Stimulated activated CD4-positive, alpha-beta T cell treated with anti-CD3 and anti-CD28 coated beads, Interleukin-15, amount 100 ng/mL, for 1 hour (primary cell): ENCODE data around the gene AMOTL2.

Experiments
- DNase-seq, 2 donors: peaks; one replicate each; pipeline ENCODE4 v3.0.0-alpha.2; 2020; ENCODE audit warnings: low read depth in 1 of 2, low spot score in 1 of 2

AMOTL2 gene

DNA sequence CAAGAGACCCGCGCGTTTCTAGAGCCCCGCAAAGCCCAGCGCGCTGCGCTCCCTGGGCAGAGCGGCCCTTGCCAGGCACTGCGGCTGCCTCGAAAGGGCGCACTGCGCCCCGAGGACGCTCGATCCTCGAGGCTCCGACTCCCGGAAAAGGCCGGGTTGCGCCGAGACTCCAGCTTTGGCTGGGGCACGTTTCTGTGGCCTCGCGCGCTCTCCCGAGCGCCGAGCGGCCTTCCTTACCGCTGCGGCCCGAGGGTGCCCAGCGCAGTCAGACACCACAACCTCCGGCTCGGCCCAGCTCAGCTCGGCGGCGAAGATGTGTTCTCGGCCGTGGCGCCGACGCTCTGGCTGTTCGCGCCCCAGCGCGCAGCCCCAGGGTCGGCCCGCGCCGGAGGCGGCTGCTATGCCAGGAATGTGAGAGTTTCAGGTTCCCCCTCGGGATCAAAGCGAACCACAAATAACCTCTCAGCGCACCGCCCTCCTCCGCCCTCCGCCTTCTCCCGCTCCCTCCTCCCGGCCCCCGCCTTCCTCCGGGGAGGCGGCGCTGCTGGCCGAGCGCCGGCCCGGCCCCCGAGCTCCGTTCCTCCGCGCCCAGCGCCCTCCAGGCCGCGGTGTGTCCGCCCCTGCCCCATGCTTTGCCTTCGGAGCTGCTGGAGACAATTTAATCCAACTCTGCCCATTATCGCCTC, at the start of gene AMOTL2:
TSS of gene AMOTL2 (minus strand) at position 343 of the 686 bp plus-strand sequence. CDS start 3,014 bp downstream, outside the sequence.
- no peak for DNase-seq

DNA sequence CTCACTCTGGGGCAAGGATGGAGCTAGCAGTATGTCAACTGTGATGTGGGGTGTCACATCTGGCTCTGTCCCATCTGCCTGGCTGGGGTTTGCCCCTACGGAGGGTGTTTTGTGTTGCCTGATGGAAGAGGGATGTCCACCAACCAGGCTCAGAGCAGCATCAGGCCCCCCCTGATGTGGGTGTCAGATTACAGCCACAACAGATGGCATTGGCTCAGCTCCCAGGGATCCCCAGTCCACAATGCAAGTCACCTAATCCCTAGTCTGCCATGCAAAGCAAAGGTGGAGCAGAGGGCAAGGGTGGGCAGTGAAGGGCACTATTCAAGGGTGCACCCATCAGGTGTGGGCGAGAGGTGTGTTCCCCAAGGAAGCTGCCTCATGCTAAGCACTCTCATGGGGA, 48.9 kb upstream of the AMOTL2 start:
- no peak for DNase-seq

- no peak for DNase-seq
Observed at GRCh38 chr3:134419960-134420321, 45.7 kb upstream of the AMOTL2 start.

- no peak for DNase-seq
Observed at GRCh38 chr3:134419214-134419959, 45.1 kb upstream of the AMOTL2 start.

GRCh38 chr3:134409041-134409440, 34.8 kb upstream of the AMOTL2 start:
- DNase-seq: no peak

GRCh38 chr3:134407239-134407625, 33.0 kb upstream of the AMOTL2 start:
- no peak for DNase-seq

DNA sequence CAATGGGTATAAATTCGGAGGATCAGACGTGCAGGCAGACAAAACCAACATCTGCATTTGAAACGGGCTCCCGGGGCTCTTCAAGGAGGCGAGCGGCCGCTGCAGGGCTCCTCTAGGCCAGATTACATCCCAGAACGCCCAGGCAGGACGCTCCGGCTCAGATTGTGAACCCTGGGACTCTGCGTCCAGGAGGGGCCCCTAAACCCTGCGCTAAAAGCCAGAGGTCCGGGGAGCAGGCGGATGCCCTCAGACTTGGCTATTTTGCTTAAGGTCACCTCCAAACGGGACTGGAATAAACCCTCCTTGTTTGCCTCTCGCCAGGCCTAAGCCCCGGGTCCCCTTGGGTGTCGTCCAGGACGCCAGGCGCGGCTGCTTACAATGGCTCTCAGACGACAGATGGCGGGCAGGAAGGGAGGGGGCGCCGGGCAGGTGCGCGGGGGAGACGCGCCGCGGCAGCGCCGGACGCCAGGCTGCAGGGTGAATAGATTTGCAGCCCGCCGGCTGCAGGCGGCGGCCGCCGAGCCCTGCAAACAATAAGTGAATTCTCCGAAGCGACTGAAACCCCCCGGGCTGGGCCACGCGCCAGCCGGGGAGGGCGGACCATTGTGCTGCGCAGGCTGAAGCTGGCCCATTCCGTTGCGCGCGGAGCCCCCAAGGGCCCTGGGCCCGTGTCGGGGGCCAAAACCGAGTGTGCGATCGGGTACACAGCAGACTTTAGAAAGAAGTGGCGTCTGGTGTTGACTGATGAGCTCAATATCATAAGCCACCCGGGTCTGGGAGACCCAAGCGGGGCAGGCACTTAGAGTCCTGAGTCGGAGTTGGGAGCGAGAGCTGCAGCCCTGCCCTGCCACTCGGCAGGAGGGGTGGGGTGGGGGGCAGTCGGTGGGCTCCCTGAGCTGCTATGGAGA, 32.3 kb upstream of the AMOTL2 start:
- DNase-seq: no peak

GRCh38 chr3:134404366-134404885, 30.2 kb upstream of the AMOTL2 start:
- no peak for DNase-seq

DNA sequence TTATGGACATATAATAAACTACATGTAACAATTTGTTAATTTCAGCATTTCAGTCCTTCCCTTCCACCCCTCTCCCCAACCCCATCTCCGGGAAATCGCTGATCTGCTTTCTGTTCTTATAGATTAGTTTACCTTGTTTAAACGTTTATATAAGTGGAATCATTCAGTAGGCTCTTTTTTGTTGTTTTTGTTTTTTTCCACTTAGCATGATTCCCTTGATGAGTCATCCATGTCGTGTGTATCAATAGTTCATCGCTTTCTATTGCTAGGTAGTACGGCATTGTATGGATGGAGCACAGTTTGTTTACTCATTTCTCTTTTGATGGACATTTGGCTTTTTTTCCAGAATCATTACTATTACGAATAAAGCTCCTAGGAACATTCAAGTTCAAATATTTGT, 23.5 kb upstream of the AMOTL2 start:
- DNase-seq: no peak

DNA sequence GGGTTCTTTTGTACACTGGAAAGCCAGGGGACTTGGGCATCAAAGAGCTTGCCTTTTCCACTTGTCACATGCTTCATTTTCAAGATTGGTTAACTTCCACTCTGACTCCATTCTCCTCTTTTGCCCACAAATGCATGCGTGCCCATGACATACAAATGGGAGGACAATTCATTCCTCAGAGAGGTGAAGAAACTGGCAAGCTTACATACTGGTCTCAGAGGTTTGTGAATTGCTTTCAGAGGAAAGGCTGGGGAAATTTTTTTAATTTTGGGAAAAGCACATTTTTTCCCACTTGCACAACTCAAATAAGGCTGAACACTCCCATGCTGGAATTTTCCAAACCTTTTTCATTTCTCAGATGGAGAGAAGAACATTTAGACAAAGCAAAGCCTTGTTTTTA, 20.9 kb upstream of the AMOTL2 start:
- no peak for DNase-seq

DNA sequence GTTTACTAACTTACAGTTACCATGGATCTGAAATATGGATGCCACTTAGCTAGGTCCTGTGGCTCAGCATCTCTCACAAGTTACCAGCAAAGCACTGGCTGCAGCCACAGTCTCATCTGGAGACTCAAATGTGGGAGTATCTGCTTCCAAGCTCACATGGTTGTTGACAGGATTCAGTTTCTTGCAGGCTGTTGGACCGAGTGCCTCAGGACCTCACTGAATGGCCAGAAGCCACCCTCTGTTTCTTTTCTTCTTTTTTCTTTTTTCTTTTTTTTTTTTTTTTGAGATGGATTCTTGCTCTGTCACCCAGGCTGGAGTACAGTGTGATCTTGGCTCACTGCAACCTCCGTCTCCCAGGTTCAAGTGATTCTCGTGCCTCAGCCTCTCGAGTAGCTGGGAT, 20.1 kb upstream of the AMOTL2 start:
- DNase-seq: no peak

DNA sequence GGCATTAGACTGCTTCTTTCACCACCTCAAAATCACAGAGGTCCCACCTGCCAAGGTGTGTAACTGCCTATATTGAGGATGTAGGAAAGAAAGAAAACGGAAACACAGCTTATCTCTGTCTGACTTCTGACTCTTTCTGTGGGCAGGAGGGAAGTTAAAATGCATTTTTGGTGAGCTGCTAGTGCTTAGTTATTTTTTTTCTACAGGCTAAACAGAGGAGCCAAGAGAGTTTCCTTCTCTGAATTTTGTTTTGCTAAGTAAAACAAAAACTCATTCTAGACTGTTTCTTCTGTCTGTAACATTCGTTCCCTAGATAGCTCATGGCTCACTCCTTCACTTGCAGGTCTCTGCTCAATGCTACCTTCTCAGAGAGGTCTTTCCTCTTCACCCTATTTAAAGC, 18.8 kb upstream of the AMOTL2 start:
- DNase-seq: no peak

GRCh38 chr3:134392336-134392983, 18.2 kb upstream of the AMOTL2 start:
- DNase-seq: no peak

- DNase-seq: no peak
Observed at GRCh38 chr3:134389865-134390264, 15.6 kb upstream of the AMOTL2 start.

DNA sequence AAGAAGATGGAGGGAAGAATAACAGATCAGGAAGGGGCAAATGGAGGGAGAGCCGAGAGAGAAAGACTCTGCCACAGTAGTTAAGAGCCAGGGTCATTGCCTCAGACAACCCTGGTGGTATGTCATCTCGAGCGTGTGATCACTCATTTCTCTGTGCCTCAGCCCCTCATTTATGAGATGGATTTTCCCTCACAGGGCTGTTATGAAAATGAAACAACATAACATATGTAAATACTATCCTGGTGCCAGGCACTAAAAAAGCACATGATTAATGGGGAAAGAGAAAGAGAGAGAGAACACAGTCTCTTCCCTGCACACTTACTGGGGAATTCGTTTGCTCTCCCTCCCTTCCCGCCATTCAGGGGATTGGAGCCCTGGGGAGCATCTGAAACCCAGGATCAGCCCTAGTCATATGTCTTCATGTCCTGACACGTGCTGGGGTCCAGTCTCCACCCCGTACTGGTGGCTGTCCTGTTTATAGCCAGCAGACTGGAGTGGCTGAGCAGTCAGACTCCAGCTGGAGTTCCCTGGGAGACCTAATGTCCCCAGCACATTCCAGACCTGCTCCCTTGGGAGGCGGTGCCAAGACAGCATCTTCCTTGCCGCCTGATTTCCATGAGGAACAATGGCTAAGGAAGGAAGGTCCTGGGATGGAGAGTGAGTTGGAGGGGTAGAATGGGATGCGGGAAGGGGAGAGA, 14.7 kb upstream of the AMOTL2 start:
- DNase-seq: no peak

GRCh38 chr3:134388292-134388691, 14.0 kb upstream of the AMOTL2 start:
- no peak for DNase-seq

DNA sequence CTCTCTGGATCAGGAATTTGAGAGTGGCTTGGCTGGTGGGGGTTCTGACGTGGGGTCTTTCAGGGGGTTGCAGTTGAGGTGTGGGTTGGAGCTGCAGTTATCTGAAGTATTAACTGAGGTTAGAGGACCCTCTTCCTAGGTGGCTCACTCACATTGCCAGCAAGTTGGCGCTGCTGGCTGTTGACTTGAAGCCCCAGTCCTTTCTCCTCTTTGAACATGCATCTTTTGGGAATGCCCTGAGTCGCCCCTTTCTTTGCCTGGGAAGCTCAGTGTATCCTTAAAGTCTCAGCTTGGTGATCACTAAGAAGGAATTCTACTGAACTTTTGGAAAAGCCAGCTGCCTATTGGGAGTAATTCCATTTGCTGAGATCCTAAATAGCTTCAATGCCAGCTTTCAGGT, 13.0 kb upstream of the AMOTL2 start:
- DNase-seq: no peak

DNA sequence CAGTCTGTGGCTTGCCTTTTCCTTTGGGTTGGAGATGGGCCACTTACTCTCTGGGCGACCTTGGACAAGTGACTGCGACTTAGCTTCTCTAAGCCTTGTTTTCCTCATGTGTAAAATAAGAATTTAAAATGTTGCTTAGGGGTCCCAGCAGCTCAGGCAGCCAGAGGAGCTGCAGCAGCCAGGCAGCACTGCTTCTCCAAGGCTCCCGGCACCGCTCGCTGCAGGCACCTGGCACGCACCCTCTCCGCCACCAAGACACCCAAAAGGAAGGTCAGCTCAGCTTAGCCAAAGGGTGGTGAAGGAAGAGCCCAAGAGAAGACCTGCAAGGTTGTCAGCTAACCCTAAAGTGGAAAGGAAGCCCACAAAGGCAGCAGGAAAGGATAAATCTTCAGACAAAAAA, 10.7 kb upstream of the AMOTL2 start:
- DNase-seq: no peak

DNA sequence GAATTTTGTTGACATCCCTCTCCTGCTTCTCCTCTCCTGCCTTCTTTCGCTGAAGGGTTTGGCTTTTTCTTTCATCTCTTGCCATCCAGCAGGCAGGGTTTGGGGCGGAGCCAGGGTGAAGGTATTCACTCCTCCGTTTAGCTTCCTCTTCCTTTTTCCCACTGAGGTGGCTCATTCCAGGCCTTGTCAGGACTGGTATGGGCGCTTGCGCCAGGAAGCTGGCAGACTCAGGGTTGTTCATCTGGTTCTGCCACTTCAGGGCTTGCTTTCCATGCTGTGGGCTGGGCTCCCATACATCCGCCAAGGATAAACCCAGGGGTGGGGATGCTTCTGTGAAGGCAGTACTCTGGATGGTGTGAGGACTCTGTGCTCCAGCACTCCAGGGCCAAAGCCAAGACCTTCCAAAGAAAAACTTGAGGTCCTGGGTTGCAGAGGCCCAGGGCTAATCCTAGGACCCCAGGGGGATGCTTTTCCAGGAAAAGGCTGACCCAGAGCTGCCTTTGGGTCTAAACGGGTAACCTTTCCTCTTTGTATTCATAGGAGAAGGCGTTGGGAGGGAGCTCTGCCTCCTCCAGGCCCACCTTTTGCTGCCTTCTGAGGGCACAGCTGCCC, 7.7 kb upstream of the AMOTL2 start:
- no peak for DNase-seq

- no peak for DNase-seq
Observed at GRCh38 chr3:134381076-134381475, 6.8 kb upstream of the AMOTL2 start.
